Astrocyte of the cerebellum (primary cell): ENCODE data around the gene GRK4.

Experiments used
- DNase-seq: peaks from one replicate; pipeline ENCODE4 v3.0.0-alpha.2; 2011; ENCODE audit warnings: low read depth
- H3K4me3 ChIP-seq: 2 replicates; pipeline ENCODE4 v1.5.1; 2011; ENCODE audit warnings: mild to moderate bottlenecking, low read depth, low read length, moderate library complexity
- CTCF ChIP-seq: IDR thresholded peaks from 2 replicates; pipeline ENCODE4 v1.5.1; 2012; ENCODE audit warnings: low read length, low read depth, moderate library complexity, mild to moderate bottlenecking; ENCODE audit errors: missing control alignments
- in situ Hi-C: cut with HindIII; loops from 2 replicates; pipeline ENCODE4 v1.10.0; 2017; ENCODE audit warnings: low sequenced_read_pairs

GRK4 gene

GRCh38 chr4:3009422-3009821, 46.1 kb downstream of the GRK4 start:
- H3K4me3 ChIP-seq: no peak overlapping the region
- TF ChIP-seq CTCF: peak; percentile 19
- in situ Hi-C loops: no loop called here
- no peak for DNase-seq

GRCh38 chr4:3010577-3010976, 47.2 kb downstream of the GRK4 start:
- TF ChIP-seq CTCF: no peak
- DNase-seq: no peak
- in situ Hi-C loops: no loop called here
- H3K4me3 ChIP-seq: no peak overlapping the region

GRCh38 chr4:3010998-3011397, 47.6 kb downstream of the GRK4 start:
- TF ChIP-seq CTCF: no peak
- H3K4me3 ChIP-seq: no peak overlapping the region
- DNase-seq: peak; percentile 13
- in situ Hi-C loops: no loop called here

GRCh38 chr4:3011456-3012220, 48.3 kb downstream of the GRK4 start:
- H3K4me3 ChIP-seq: no peak overlapping the region
- in situ Hi-C loops: no loop called here
- DNase-seq: no peak
- no peak for TF ChIP-seq CTCF

GRCh38 chr4:3013323-3013722, 50.0 kb downstream of the GRK4 start:
- TF ChIP-seq CTCF: no peak

GRCh38 chr4:3013839-3014350, 50.5 kb downstream of the GRK4 start:
- no peak for TF ChIP-seq CTCF
- DNase-seq: no peak
- in situ Hi-C loops: no loop called here
- H3K4me3 ChIP-seq: no peak overlapping the region

More at GRCh38 chr4:3013323-3013722, 50.0 kb downstream of the GRK4 start:
- DNase-seq: no peak
- no peak overlapping the region for H3K4me3 ChIP-seq
- in situ Hi-C loops: no loop called here
